Endothelial cell of umbilical vein (primary cell): ENCODE measurements around the gene KCTD14. TPM values are rescaled to one million over a fixed set of nuclear protein-coding genes. Genes with fewer than 3 reads are reported as not detected.

Source experiments
- BruUV-seq: library from RNA; stranded (reverse); fragments of 400-500 nt; replicated peaks from 2 replicates; lab custom pipeline; 2021; lab: Mats Ljungman, UMichigan
- CTCF ChIA-PET: fragments of 300-600, 350-600 bp; sonication (Branson Sonifier 250); formaldehyde crosslinking; loops from one replicate; lab custom pipeline; 2021; ENCODE audit warnings: antibody characterized with exemption, inconsistent platforms; lab: Charles Lee
- POLR2A ChIA-PET: fragments of 300-600, 350-600 bp; sonication (Branson Sonifier 250); formaldehyde crosslinking; loops from one replicate; lab custom pipeline; 2021; ENCODE audit warnings: antibody characterized with exemption, inconsistent platforms; lab: Charles Lee
- DNase-seq: peaks from one replicate; pipeline ENCODE4 v3.0.0-alpha.2; 2011; ENCODE audit warnings: low read depth, low spot score
- FAIRE-seq: peaks from 2 replicates; lab custom pipeline; 2011; peaks lifted over from hg19 to GRCh38; lab: Jason Lieb, UNC
- H2AFZ ChIP-seq: 2 replicates; pipeline ENCODE4 v1.6.0; 2012; ENCODE audit warnings: low read depth, low read length, control low read depth, inconsistent platforms
- H3K27ac ChIP-seq: 2 replicates; pipeline ENCODE4 v1.5.1; 2011; ENCODE audit warnings: low read depth, mild to moderate bottlenecking, control low read depth, low read length, moderate library complexity; ENCODE audit not compliant: insufficient read depth
- H3K27me3 ChIP-seq, 2 experiments: 2 replicates each; pipeline versions ENCODE4 v1.6.0 to v1.6.1; 2011; ENCODE audit warnings: low read length in 2 of 2, mixed read lengths in 1 of 2; ENCODE audit not compliant: control insufficient read depth in 2 of 2, insufficient read depth in 2 of 2
- H3K36me3 ChIP-seq, 2 experiments: 2 replicates in 1 of 2; 3 replicates in 1 of 2; pipeline ENCODE4 v1.5.1; 2011; ENCODE audit warnings: low read length in 2 of 2, mild to moderate bottlenecking in 1 of 2, moderate library complexity in 1 of 2; ENCODE audit not compliant: control insufficient read depth in 2 of 2, insufficient read depth in 2 of 2; ENCODE audit errors: extremely low read depth in 1 of 2
- H3K4me1 ChIP-seq: 3 replicates; pipeline ENCODE4 v1.5.1; 2011; ENCODE audit warnings: mild to moderate bottlenecking, low read length; ENCODE audit not compliant: control insufficient read depth, insufficient read depth; ENCODE audit errors: extremely low read depth
- H3K4me2 ChIP-seq: 2 replicates; pipeline ENCODE4 v1.6.1; 2011; ENCODE audit warnings: low read length, control low read depth, mixed read lengths; ENCODE audit not compliant: insufficient read depth
- H3K4me3 ChIP-seq, 3 experiments: fragments of 200-600 bp in 1 of 3; sonication (generic), shearing (Covaris generic) in 1 of 3; replicated peaks in 1 of 3; 2 replicates each; pipeline ENCODE4 v1.5.1; 2011 to 2016; ENCODE audit warnings: control low read depth in 3 of 3, low read length in 3 of 3, mild to moderate bottlenecking in 2 of 3, inconsistent platforms in 1 of 3, low read depth in 1 of 3, moderate library complexity in 1 of 3; ENCODE audit not compliant: insufficient read depth in 1 of 3
- H3K79me2 ChIP-seq: 2 replicates; pipeline ENCODE4 v1.6.0; 2012; ENCODE audit warnings: low read length, inconsistent platforms; ENCODE audit not compliant: control insufficient read depth, insufficient read depth
- H3K9ac ChIP-seq: replicated peaks from 2 replicates; pipeline ENCODE3; 2011; ENCODE audit warnings: low read length, control low read depth; ENCODE audit not compliant: insufficient read depth; ENCODE audit errors: extremely low read depth
- H3K9me1 ChIP-seq: replicated peaks from 3 replicates; pipeline ENCODE4 v1.6.0; 2011; ENCODE audit warnings: mild to moderate bottlenecking, low read length; ENCODE audit not compliant: control insufficient read depth, insufficient read depth; ENCODE audit errors: extremely low read depth
- H3K9me3 ChIP-seq: replicated peaks from 2 replicates; pipeline ENCODE4 v1.5.1; 2012; ENCODE audit warnings: low read length, inconsistent platforms; ENCODE audit not compliant: control insufficient read depth, insufficient read depth
- H4K20me1 ChIP-seq: replicated peaks from 2 replicates; pipeline ENCODE3; 2011; ENCODE audit warnings: mild to moderate bottlenecking, low read length; ENCODE audit not compliant: control insufficient read depth, insufficient read depth; ENCODE audit errors: extremely low read depth
- CTCF ChIP-seq, 2 donors: IDR thresholded peaks; 1 replicate in 1 of 2; 2 replicates in 1 of 2; pipeline ENCODE4 v1.5.1; 2011; ENCODE audit warnings: low read length in 2 of 2, mild to moderate bottlenecking in 2 of 2, moderate library complexity in 2 of 2, control low read depth in 1 of 2, inconsistent platforms in 1 of 2, low read depth in 1 of 2; ENCODE audit not compliant: insufficient read depth in 1 of 2; ENCODE audit errors: extremely low read depth in 1 of 2
- EZH2 ChIP-seq: IDR thresholded peaks from 2 replicates; pipeline ENCODE4 v1.6.1; 2012; ENCODE audit warnings: borderline replicate concordance, low read depth, mild to moderate bottlenecking, moderate library complexity, low read length, inconsistent platforms; ENCODE audit not compliant: severe bottlenecking
- FOS ChIP-seq: IDR thresholded peaks from 2 replicates; pipeline ENCODE4 v1.6.1; 2011; ENCODE audit warnings: mild to moderate bottlenecking, low read length, moderate library complexity, borderline replicate concordance; ENCODE audit not compliant: insufficient read depth
- GATA2 ChIP-seq: IDR thresholded peaks from 2 replicates; pipeline ENCODE4 v1.7.0; 2011; ENCODE audit warnings: low read depth, mild to moderate bottlenecking, moderate library complexity, mixed read lengths, low read length; ENCODE audit not compliant: insufficient read length, insufficient read depth
- JUN ChIP-seq: IDR thresholded peaks from 2 replicates; pipeline ENCODE4 v1.6.1; 2011; ENCODE audit warnings: borderline replicate concordance, low read depth; ENCODE audit not compliant: insufficient read length, insufficient read depth
- MAX ChIP-seq: IDR thresholded peaks from 2 replicates; pipeline ENCODE4 v1.6.1; 2011; ENCODE audit not compliant: insufficient read depth, insufficient read length
- MYC ChIP-seq: IDR thresholded peaks from one replicate; pipeline ENCODE4 v1.6.1; 2011; ENCODE audit warnings: mild to moderate bottlenecking, low read depth, low read length
- POLR2A ChIP-seq: IDR thresholded peaks from 2 replicates; pipeline ENCODE4 v1.6.1; 2012; ENCODE audit warnings: low read depth, mild to moderate bottlenecking, control low read depth, low read length
- POLR2AphosphoS5 ChIP-seq: IDR thresholded peaks from 2 replicates; pipeline ENCODE4 v1.6.1; 2012; ENCODE audit warnings: low read depth, mild to moderate bottlenecking, control low read depth, low read length, moderate library complexity; ENCODE audit not compliant: insufficient read depth
- dilution Hi-C: fragments of 300-500 bp; cut with MboI; formaldehyde crosslinking; loops from one replicate; pipeline ENCODE4 v1.15.0; 2019; ENCODE audit warnings: low sequenced_read_pairs; ENCODE audit not compliant: extremely low pct_ligation_motif_present
- intact Hi-C: fragments of 100-400 bp; cut with micrococcal nuclease; formaldehyde crosslinking; loops from one replicate; pipeline ENCODE4 v1.10.0; 2022
- polyA plus RNA-seq, 4 experiments: library from polyadenylated mRNA; depleted of rRNA in 3 of 4; stranded (reverse) in 3 of 4; unstranded in 1 of 4; fragments of >200 nt; gene quantifications; 2 replicates each; pipeline versions ENCODE4 v1.2.1 to v1.2.3, GENCODE V29; 2011 to 2012; ENCODE audit warnings: missing spikeins in 1 of 4
- total RNA-seq: library from RNA; stranded (reverse); gene quantifications from 2 replicates; pipeline ENCODE4 v1.2.3, GENCODE V29; 2021

Gene KCTD14
- total and polyA plus RNA-seq, 2 donors (not counting 3 experiments of a cell fraction or from before 2014, with no cell fraction given) = 0.57 to 1.8 TPM

GRCh38 chr11:78036313-78036712 is 13.2 kb upstream of the KCTD14 start:
- Histone ChIP-seq H2AFZ (no peak overlapping the region), H3K79me2 (no peaks in the 10 kb centered on the region), H3K27ac (no peak overlapping the region), H3K4me1 (peaks cover 21% of the 10 kb centered on the region), H3K9ac (no peak overlapping the region), H3K9me1 (no peaks in the 10 kb centered on the region), H4K20me1 (no peaks in the 10 kb centered on the region), H3K4me2 (no peak overlapping the region), H3K27me3 (no peaks in the 10 kb centered on the region), H3K9me3 (no peaks in the 10 kb centered on the region), H3K4me3 (no peak overlapping the region), H3K36me3 (no peaks in the 10 kb centered on the region)
- ChIA-PET POLR2A (no interaction called here), CTCF (no interaction called here)
- dilution Hi-C loops (no loop called here), intact Hi-C loops (no loop called here)
- FAIRE-seq = no peak
- no peak for DNase-seq
- BruUV-seq = no TSS peak
- no peak for TF ChIP-seq CTCF (IDR thresholded peaks at IDR 0.05; ENCODE audit: extremely low read depth in 1 of 2, insufficient read depth in 1 of 2, low read depth in 1 of 2, low read length in 2 of 2)
- no peak for TF ChIP-seq FOS
- TF ChIP-seq GATA2 = no peak
- no peak for TF ChIP-seq JUN
- TF ChIP-seq MYC = no peak
- TF ChIP-seq EZH2 = no peak
- no peak for TF ChIP-seq POLR2AphosphoS5
- TF ChIP-seq MAX = no peak
- TF ChIP-seq POLR2A = no peak
